ENCODE results near the gene STAB2.

GRCh38 chr12:103755425-103755824 lies 168.4 kb downstream of the STAB2 start:
- TF ChIP-seq CTCF (IDR thresholded peaks at IDR 0.05): no peak
- TF ChIP-seq POLR2A (IDR thresholded peaks at IDR 0.05): no peak

Measured in body of pancreas (tissue), 4 donors.